NOMO-1 (cell line): ENCODE data around the gene TPST1.
"Not testable (repeated sequence)": the region's sequence is repeated elsewhere in the genome, so short reads cannot be mapped to it uniquely, and the experiment has no call there.

Experiments
- DNase-seq, 2 experiments: peaks; one replicate each; lab custom pipeline; 2025; ENCODE audit not compliant: unreplicated experiment in 2 of 2; lab: John Stamatoyannopoulos, UW

TPST1 gene

DNA sequence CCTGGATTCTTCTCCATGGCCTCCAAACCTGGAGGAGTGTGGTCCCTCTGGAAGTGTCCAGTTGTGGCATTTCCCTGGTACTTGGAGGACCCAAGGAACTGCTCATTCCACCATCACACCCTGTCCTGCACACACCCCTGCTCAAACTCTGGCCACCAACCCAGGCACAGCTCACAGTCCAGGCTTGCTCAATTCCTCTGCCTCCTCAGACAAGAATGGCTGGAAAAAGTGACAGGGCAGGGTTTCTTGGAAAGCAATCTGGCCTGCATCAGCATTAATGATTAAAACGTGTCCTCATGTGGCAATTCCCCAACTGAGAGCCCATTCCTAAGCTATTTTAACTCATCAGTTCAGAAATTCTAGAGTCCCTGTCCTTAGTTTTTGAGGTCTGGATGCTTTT, 17.2 kb upstream of the TPST1 start:
- DNase-seq = no peak

DNA sequence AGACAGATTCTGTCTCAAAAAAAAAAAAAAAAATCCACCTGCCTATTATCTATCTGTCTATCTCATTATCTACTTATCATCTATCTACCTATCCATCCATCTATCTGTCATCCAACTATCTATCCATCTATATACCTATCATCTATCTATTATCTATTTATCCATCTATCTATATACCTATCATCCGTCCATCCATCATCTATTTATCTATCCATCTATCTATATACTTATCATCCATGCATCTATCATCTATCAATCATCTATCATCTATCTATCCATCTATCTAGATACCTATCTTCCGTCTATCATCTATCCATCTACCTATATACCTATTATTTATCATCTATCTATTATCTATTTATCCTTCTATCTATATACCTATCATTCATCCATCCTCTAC, 16.5 kb upstream of the TPST1 start:
- no peak for DNase-seq

DNA sequence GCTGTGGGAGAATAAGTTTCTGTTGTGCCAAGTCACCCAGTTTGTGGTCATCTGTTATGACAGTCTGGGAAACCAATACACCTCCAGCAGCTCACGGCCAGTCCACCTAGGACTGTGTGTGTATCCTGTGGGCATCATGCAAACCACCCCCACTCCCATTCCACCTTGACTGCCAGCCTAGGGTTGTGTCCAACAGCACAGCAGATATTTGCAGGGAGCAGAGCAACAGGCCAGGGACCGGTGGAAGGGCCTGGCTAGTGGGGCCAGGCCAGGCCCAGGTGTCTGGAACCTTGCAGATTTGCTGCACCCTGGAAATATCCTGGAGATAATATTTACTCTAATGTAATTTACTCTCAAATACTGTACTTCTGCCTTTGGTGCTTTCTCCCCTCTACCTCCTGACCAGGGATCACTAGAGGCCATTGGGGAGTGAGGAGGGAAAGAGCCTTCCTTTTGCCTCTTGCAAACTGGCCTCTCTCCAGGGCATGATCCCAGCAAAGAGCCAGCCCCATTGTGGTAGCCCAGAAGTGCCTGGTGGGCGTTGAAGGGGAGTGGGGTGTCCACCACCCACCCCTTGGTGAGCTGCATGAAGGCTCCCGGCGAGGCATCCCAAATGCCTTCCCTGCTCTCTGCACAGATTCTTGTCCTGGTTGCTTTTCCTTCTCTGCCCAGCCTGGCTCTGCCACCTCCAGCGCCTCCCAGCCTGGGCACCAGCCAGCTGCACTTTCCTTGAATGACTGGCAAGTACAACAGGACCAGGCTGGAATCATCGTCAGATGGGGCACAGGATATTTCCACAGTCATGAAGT, 15.2 kb upstream of the TPST1 start:
- DNase-seq = no peak

DNA sequence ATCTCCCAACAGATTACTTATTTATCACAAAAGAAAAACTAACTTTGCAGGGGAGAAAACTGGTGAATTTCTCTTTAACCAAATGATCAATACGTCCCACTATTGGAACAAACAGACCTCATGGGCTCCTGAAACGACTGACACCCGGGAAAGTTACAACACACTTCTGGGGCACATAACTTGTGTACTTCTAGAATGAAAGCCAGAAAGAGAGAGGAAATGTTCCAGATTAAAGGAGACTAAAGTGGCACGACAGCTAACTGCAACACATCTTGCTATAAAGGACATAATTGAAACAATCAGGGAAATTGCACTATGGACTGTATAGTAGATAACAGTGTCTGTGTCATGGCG, 14.7 kb upstream of the TPST1 start:
- DNase-seq = no peak

DNA sequence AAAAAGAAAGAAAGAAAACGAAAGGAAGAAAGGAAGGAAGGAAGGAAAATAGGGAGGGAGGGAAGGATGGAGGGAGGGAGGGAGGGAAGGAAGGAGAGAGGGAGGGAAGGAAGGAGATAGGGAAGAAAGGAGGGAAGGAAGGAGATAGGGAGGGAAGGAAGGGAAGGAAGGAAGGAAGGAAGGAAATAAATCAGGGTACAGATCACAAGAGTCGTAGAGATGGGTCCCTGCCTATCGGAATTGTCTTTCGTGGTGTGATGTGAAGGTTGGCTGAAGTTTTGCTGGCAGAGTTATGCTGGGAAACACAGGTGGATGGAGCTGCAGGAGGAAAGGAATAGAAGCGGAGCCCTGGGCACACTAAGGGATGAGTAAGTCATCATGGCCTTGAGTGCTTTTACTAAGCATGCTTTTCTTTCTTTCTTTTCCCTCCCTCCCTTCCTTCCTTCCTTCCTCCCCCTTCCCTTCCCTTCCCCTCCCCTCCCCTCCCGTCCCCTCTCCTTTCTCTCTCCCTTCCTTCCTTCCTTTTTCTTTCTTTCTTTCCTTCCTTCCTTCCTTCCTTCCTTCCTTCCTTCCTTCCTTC, 11.9 kb upstream of the TPST1 start:
- DNase-seq = no peak

DNA sequence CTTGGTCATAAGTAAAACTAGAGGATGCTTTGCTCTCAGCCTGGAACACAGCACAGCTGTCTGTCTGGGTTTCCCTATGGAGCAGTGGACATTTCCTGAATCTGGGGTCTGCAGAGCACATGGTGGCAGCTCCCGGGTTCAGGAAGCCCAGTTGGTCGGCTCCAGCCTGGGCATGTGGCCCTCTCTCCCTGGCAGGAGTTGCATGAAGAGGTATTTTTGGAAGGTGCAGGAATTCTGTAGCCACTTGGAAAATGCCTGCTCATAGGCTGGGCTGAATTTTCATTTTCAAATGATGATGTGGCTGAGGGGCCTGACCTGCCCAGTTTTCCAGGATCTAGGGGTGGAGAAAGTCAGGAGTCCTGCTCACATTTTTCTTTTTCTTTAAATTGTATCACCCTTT, 6.7 kb upstream of the TPST1 start:
- DNase-seq = no peak

DNA sequence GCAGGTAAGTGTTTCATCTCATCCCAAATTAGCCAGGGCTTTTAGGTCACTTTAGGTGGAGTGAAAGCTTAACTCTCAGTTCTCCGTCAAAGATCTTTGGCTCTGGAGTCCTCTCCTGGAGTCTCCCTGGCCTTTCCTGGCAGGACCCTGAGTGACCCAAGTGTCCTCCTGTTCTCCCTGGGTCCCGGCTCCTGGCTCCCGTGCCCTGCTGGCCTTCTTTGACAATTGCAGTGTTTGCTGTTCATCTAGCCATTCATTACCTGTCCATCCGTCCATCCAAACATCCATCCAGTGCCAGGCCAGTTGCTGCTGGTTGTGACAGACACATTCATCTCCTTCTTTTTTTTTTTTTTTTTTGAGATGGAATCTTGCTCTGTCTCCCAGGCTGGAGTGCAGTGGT, 6.2 kb upstream of the TPST1 start:
- DNase-seq = no peak

DNA sequence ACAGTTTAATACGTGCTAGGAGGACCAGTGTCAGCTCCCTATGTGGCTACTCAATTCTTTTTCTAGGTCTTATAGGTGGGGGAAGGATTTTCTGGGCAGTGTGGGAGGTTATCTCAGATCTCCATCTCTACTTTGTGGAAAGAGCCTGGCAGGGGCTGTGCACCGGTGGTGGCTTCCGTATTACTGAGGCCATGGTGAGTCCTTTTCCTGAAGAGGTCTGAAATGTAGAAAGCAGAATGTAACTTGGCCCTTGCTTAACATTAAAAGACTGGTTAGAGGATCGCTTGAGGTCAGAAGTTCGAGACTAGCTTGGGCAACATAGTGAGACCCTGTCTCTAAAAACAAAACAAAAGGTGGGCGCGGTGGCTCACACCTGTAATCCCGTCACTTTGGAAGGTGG, 2.7 kb upstream of the TPST1 start:
- DNase-seq = no peak

DNA sequence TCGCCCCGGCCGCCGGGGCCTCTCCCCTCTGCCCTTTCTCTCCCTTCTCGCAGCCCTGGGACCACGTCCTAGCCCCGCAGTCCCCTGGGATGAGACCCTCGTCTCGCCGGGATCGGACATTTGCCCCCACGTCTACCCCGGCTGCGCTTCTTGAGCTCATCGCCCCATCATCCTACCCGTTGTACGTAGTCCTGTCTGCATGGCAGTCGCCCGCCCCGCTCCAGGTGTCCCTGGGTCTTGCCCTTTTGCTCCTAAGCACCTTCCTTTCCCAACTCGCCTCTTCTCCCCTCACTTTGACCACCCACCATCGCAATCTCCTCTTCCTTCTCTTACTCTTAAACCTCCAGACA, 582 bp downstream of the TPST1 start:
- no peak for DNase-seq

DNA sequence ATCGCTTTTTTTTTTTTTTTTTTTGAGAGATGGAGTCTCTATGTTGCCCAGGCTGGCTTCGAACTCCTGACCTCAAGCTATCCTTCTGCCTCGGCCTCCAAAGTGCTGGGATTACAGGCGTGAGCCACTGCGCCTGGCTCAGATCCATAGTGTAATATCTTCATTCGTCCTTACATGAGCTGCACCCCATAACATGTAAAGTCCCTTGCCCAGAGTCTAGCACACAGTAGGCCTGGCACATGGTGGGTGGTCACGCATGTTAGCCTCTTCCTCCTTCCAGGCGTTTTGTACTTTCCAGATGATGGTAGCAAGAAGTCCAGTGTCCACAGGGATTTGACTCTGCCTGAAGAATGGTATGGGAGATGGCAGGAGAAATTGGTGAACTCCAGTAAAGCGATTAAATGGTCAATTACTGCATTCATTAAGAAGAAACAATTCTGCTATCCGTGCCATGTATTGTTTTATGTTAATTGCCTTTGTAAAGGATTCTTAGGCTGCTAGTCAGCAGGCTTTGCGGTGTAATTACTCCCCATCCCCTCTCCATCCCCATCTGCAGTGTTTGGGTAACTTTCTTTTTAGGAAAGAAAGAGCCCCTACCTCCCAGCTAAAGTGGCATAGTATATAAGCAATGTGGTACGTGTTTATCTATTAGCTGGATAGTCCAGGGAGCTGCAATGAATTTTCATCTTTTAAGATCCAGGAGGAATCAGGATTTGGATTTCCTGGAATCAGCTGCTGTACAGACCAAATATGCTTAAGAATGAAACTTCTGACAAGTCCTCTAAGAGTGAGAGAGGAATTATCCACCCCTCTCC, 1.2 kb downstream of the TPST1 start:
- no peak for DNase-seq

DNA sequence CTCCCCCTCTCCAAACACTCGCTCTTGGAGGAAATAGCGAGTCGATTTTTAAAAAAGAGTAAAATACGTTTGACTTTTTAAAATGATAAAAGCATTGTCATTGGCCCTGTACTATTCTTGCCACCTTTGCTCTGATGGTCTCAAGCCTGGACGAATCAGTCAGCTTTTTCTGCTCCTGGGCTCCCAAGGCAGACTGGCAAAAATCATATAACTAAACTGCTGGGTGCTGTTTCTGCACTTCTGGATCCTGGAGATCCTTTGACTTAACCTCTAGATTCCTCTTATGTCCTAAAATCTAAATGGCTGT, 1.8 kb downstream of the TPST1 start:
- DNase-seq = no peak

DNA sequence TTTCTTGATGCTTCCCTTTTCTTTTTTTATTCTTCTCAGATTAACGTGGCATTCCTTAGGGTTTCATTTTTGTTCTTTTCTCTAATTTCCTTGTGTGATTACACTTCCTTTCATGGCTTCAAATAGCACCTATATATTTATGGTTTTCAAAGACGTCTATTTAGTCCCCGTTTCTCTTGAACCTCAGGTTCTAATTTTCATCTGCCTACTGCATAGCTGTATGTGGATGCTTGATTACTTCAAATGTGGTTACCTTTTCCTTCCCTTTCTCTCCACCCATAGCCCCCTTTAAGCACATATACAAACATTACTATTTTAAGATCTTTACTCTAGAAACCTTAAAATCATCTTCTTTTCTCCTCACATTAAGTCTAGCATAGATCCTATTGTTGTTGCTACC, 2.4 kb downstream of the TPST1 start:
- DNase-seq = no peak

DNA sequence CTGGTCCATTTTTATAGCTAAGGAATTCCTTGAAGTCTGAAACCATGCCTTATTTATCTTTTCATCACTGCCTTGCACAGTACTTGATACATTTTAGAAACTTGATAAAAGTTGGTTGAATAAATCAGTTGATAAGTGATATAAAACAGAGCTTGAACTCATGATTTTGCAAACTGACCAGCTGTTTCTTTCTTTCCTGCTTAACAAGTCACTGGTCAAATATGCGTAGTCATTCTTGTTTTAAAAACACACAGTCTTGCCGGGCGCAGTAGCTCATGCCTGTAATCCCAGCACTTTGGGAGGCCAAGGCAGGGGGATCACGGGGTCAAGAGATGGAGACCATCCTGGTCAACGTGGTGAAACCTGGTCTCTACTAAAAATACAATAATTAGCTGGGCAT, 6.3 kb downstream of the TPST1 start:
- no peak for DNase-seq

DNA sequence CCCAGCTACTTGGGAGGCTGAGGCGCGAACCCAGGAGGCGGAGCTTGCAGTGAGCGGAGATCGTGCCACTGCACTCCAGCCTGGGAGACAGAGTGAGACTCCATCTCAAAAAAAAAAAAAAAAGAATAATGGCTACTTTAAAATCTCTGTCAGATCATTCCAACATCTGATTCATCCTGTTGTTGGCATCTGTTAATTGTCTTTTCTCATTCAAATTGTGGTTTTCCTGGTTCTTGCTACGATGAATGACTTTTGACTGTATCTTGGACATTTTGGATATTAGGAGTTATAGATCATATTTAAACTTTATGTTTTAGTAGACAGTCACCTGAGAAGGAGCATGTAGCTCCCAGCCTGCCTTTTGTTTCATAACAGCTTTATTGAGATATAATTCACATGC, 8.5 kb downstream of the TPST1 start:
- no peak for DNase-seq

DNA sequence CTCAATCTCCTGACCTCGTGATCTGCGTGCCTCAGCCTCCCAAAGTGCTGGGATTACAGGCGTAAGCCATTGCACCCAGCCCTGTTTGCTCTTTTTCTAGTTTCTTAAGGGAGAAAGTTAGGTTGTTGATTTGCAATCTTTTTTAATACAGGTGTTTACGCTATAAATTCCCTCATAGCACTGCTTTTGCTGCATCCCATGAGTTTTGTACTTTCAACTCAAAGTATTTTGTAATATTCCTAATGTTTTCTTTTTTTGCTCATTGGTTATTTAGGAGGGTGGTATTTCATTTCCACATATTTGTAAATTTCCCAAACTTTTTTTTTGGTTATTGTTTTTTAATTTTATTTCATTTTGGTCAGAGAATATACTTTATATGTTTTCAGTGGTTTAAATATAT, 11.6 kb downstream of the TPST1 start:
- no peak for DNase-seq

DNA sequence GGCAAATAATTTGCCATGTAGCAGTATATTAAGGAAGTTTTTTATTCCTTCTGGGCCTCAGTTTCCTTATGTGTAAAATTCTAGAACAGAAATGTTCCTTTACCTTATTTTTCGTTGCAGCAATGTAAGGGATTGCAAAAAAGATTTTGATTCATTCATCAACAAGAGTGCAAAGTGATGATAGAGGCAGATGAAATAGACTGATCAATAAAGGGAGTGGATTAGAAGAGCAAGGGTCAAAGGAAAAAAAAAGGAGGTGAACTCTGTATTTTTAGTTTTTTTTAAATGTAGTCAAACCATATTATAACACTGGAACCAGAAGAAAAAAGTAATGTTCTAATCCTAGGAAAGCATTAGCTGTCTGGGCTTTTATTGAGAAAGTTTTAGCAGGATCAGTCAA, 14.7 kb downstream of the TPST1 start:
- no peak for DNase-seq

DNA sequence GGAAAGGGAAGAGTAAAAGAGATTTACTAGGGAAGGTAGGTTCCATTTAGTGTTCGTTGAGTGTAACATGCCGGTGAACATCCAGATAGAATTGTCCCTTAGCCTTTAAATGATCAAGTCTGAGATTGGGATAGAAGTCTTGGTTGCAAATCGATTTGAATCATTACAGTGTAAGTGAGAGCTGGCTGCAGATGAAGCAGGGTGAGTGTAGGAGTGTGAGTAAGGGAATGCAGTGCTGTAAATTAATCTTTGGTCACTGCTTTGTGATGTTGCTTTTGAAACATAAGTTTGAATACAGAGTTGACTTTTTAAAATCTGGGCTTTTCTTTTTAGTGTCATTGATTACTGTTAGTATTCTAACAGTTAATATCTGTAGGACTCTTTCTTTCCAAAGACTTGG, 16.3 kb downstream of the TPST1 start:
- no peak for DNase-seq

DNA sequence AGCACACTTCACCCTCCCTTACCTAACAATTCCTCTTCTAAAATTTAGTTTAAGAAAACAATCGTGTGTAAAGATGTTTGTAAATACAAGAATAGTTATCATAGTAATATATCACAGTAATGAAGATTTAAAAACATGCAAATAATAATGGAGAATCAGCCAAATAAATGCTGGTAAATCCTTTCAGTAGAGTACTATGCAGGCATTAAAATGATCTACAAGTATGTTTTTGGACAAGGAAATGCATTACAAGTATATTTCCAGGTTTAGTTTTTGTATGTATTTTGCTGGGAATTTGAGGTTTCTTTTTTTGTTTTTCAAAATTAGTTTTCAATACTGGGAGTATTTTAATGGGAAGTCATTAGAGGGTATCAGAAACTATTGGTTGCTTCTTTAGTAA, 22.7 kb downstream of the TPST1 start:
- DNase-seq = no peak

DNA sequence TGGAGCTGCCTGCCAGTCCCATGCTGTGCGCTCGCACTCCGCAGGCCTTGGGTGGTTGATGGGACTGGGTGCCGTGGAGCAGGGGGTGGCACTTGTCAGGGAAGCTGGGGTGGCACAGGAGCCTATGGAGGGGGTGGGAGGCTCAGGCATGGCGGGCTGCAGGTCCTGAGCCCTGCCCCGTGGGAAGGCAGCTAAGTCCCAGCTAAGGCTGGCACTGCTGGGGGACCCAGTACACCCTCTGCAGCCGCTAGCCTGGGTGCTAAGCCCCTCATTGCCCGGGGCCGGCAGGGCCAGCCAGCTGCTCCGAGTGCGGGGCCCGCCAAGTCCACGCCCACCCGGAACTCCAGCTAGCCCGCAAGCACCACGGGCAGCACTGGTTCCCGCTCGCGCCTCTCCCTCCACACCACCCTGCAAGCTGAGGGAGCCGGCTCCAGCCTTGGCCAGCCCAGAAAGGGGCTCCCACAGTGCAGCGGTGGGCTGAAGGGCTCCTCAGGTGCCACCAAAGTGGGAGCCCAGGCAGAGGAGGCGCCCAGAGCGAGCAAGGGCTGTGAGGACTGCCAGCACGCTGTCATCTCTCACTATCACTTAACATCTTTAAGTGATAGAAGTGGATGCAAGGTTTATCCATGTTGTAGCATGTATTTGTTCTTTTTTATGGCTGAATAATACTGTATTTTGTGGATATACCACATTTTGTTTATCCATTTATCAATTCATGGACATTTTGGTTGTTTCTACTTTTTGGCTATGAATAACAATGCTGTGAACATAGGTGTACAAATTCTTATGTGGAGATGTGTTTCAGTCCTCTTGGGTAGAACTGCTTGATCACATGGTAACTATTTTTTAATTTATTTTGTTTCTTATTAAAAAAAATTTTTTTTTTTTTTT, 26.4 kb downstream of the TPST1 start:
- DNase-seq = not testable (repeated sequence)

DNA sequence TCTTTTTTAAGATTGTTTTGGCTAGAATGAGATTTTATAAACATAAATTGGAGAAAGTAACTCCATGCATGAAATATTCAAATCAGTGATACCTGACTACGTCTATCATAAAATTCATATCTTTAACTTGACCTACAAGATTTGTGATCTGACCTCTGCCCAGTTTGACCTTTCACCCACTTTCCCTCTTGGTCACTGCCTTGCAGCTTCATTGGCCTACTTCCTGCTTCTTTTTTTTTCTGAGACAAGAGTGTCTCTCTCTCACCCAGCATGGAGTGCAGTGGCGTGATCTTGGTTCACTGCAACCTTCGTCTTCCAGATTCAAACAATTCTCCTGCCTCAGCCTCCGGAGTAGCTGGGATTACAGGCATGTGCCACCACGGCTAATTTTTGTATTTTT, 28.5 kb downstream of the TPST1 start:
- no peak for DNase-seq

DNA sequence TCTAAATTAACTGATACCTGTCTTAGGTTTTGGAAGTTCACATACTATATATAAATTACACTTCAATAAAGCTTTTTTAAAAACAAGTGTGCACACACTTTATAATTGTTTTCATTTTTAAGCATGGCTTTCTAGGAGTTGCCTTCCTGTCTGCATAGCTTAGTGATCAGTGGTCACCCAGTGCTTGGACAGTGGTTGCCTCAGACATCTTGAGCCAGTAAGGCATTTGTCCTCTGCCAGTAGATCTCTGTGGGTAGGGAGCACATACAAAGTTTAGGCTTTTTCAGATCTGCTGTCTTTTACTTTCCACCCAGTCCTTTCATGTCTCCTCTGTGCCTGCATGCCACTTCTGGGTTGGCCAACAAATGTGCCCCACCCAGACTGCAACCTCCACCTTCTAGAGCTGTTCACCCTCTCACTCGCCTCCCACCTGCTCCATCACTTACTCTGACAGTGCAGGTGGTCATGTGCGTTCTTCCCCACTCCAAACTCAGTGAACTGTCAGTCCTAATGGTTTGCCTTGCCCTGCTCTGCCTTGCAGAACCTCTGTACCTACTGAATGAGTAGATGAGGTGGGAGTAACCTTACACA, 31.7 kb downstream of the TPST1 start:
- no peak for DNase-seq
